Heart left ventricle (tissue), 13 donors: Measurements from ENCODE around the gene MBP.

Experiments
- CTCF ChIP-seq, 12 donors: fragments of 200-600 bp; sonication (generic) in 4 of 12; IDR thresholded peaks; one replicate each; pipeline versions ENCODE4 v1.5.0 to v1.8.0; 2018 to 2022; ENCODE audit warnings: antibody characterized with exemption in 12 of 12, mild to moderate bottlenecking in 5 of 12
- POLR2A ChIP-seq, 2 donors: fragments of 450-650 bp; IDR thresholded peaks; one replicate each; pipeline ENCODE4 v1.6.1; 2017; ENCODE audit warnings: antibody characterized with exemption in 2 of 2, mild to moderate bottlenecking in 2 of 2, moderate library complexity in 2 of 2
- donor health status: ischemic (EF 13 %, LVEDD 7.1; RV severe dilation, severe dysfunction).
- donor health status: DM: no; HTN: yes; CAD: no.
- donor health status: DM: no; HTN: no; CAD: no.
- donor health status: ischemic (EF 25% LVEDD 6.9; RV normal size, moderate dysfunction).
- donor health status: ischemic (EF 25% LVEDD 5.7; RV mildly dilated, moderate dysfunction).
- donor health status: ischemic (EF 35%, LVEDD 5.7; RV mildly dilated, moderate dysfunction).
- donor health status: nonischemic (EF 11% LVEDD 7.7; RV severe dilation, severe dysfunction).
- donor health status: DM: yes; HTN: yes; CAD: no.
- donor health status: PGD.
- donor health status: ischemic (EF 29% LVEDD 5.4; RV normal size, mild dysfunction).
- donor health status: nonischemic (EF 23%, LVEDD 6.1; RV moderate dilation, normal function).

GRCh38 chr18:77077401-77077800 lies 55.2 kb downstream of the MBP start:
- TF ChIP-seq CTCF (IDR thresholded peaks at IDR 0.05): no peak
- TF ChIP-seq POLR2A (IDR thresholded peaks at IDR 0.05): no peak
